Inflammatory macrophage (primary cell): Measurements from ENCODE around the gene PDGFRA.
A peak's percentile ranks its signal among the peaks of the same experiment; 100 is the strongest.

Experiments
- DNase-seq, 2 donors: peaks; one replicate each; pipeline ENCODE4 v3.0.0-alpha.2; 2020 to 2022
- total RNA-seq, 18 experiments: gene quantifications; one replicate each; lab custom pipeline; 2026; ENCODE audit warnings: mixed read lengths in 6 of 18, inconsistent platforms in 2 of 18; lab: John Stamatoyannopoulos, UW

Gene PDGFRA
- total RNA-seq: 1.0 to 6.0 (median 3.1) reads per million in 18 experiments

- no peak for DNase-seq
Observed at GRCh38 chr4:54228961-54229501, at the start of gene PDGFRA. PDGFRA (plus strand) TSS chr4:54229293; CDS start chr4:54258769, 29,476 bp downstream.

GRCh38 chr4:54184581-54184980 lies 44.5 kb upstream of the PDGFRA start:
- DNase-seq: no peak

GRCh38 chr4:54185044-54185780 lies 43.9 kb upstream of the PDGFRA start:
- no peak for DNase-seq

GRCh38 chr4:54185866-54186265 lies 43.2 kb upstream of the PDGFRA start:
- DNase-seq: no peak

GRCh38 chr4:54186371-54186770 lies 42.7 kb upstream of the PDGFRA start:
- DNase-seq: no peak

GRCh38 chr4:54187148-54187547 lies 41.9 kb upstream of the PDGFRA start:
- peak in 1 of 2 donors; percentile 18 for DNase-seq

GRCh38 chr4:54189140-54189539 lies 40.0 kb upstream of the PDGFRA start:
- DNase-seq: no peak

GRCh38 chr4:54192811-54193210 lies 36.3 kb upstream of the PDGFRA start:
- DNase-seq: no peak

- no peak for DNase-seq
Observed at GRCh38 chr4:54197926-54198325, 31.2 kb upstream of the PDGFRA start.

GRCh38 chr4:54199919-54200318 lies 29.2 kb upstream of the PDGFRA start:
- DNase-seq: no peak

- DNase-seq: no peak
Observed at GRCh38 chr4:54209617-54210016, 19.5 kb upstream of the PDGFRA start.

- DNase-seq: no peak
Observed at GRCh38 chr4:54213001-54213400, 16.1 kb upstream of the PDGFRA start.

- DNase-seq: no peak
Observed at GRCh38 chr4:54213761-54214160, 15.3 kb upstream of the PDGFRA start.

- DNase-seq: no peak
Observed at GRCh38 chr4:54215379-54216077, 13.6 kb upstream of the PDGFRA start.

- DNase-seq: peak; percentile 80 to 83
Observed at GRCh38 chr4:54217642-54218495, 11.2 kb upstream of the PDGFRA start.

GRCh38 chr4:54218736-54219135 lies 10.4 kb upstream of the PDGFRA start:
- no peak for DNase-seq

GRCh38 chr4:54224996-54225597 lies 4.0 kb upstream of the PDGFRA start:
- no peak for DNase-seq

- DNase-seq: no peak
Observed at GRCh38 chr4:54225598-54226403, 3.3 kb upstream of the PDGFRA start.

GRCh38 chr4:54226404-54227255 lies 2.5 kb upstream of the PDGFRA start:
- peak; percentile 52 to 70 for DNase-seq

- no peak for DNase-seq
Observed at GRCh38 chr4:54227256-54228055, 1.6 kb upstream of the PDGFRA start.
